Neural crest cell (in vitro differentiated cells): ENCODE results near the gene APP. TPM values are rescaled to one million over a fixed set of nuclear protein-coding genes. Genes with fewer than 3 reads are reported as not detected.

Experiments used
- DNase-seq: peaks from one replicate; pipeline ENCODE4 v3.0.0; 2021; ENCODE audit warnings: low read depth, mixed read lengths, low spot score
- H3K27ac Mint-ChIP-seq: one replicate; pipeline ENCODE4 v1.8.0; 2021; ENCODE audit warnings: mild to moderate bottlenecking, mixed read lengths; ENCODE audit not compliant: unreplicated experiment
- H3K27me3 Mint-ChIP-seq: 2 replicates; pipeline ENCODE4 v1.8.0; 2021; ENCODE audit warnings: low read depth, mild to moderate bottlenecking, mixed read lengths
- H3K36me3 Mint-ChIP-seq: 2 replicates; pipeline ENCODE4 v1.8.0; 2021; ENCODE audit warnings: low read depth, mild to moderate bottlenecking, mixed read lengths
- H3K4me1 Mint-ChIP-seq: 2 replicates; pipeline ENCODE4 v1.8.0; 2021; ENCODE audit warnings: mixed read lengths
- H3K4me3 Mint-ChIP-seq: one replicate; pipeline ENCODE4 v1.8.0; 2021; ENCODE audit warnings: mild to moderate bottlenecking, mixed read lengths
- H3K9me3 Mint-ChIP-seq: 2 replicates; pipeline ENCODE4 v1.8.0; 2021; ENCODE audit warnings: mixed read lengths
- CTCF ChIP-seq: fragments of 200-600 bp; sonication (generic); conservative IDR thresholded peaks from 2 replicates; pipeline ENCODE4 v1.5.0; 2021; ENCODE audit warnings: antibody characterized with exemption, mild to moderate bottlenecking
- total RNA-seq: library from RNA; stranded (reverse); gene quantifications from 2 replicates; pipeline ENCODE4 v1.2.1, GENCODE V29; 2021

APP gene
- total RNA-seq, 1 donor from 2014 or later, result 254 TPM

- H3K9me3 Mint-ChIP-seq, result no peaks in the 10 kb centered on the region
- H3K27me3 Mint-ChIP-seq, result no peaks in the 10 kb centered on the region
- H3K4me3 Mint-ChIP-seq, result no peak overlapping the region
- H3K27ac Mint-ChIP-seq, result no peak overlapping the region
- no peak for TF ChIP-seq CTCF
- H3K4me1 Mint-ChIP-seq, result peaks cover 28% of the 10 kb centered on the region
- no peak for DNase-seq
- peaks cover 12% of the 10 kb centered on the region for H3K36me3 Mint-ChIP-seq
Observed at GRCh38 chr21:25906587-25906986, 264.0 kb downstream of the APP start.

DNA sequence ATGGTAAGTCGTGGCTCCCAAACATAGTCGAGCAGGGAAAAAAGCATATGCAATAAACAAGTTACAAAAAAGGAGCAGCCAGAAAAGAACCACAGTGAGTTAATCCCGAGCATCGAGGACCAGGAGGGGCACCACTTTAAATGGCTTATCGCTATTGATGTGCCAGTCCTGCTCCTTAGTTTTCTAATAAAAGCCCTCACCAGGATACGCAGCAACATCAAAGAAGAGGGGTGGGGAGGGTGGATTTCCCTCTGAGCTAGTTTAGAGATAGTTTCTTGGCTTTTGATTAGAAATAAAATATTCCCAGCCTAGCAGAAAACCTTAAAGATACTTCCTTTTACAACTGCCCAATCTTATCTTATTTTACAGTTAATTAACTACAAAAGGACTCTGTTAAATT is 265.4 kb downstream of the APP start:
- H3K4me1 Mint-ChIP-seq, result peaks cover 28% of the 10 kb centered on the region
- H3K27me3 Mint-ChIP-seq, result no peaks in the 10 kb centered on the region
- no peak overlapping the region for H3K27ac Mint-ChIP-seq
- peaks cover 12% of the 10 kb centered on the region for H3K36me3 Mint-ChIP-seq
- H3K4me3 Mint-ChIP-seq, result no peak overlapping the region
- DNase-seq, result no peak
- no peaks in the 10 kb centered on the region for H3K9me3 Mint-ChIP-seq
- TF ChIP-seq CTCF, result no peak

GRCh38 chr21:25904044-25904695 is 266.4 kb downstream of the APP start:
- H3K27me3 Mint-ChIP-seq, result no peaks in the 10 kb centered on the region
- H3K4me3 Mint-ChIP-seq, result no peak overlapping the region
- H3K9me3 Mint-ChIP-seq, result no peaks in the 10 kb centered on the region

DNA sequence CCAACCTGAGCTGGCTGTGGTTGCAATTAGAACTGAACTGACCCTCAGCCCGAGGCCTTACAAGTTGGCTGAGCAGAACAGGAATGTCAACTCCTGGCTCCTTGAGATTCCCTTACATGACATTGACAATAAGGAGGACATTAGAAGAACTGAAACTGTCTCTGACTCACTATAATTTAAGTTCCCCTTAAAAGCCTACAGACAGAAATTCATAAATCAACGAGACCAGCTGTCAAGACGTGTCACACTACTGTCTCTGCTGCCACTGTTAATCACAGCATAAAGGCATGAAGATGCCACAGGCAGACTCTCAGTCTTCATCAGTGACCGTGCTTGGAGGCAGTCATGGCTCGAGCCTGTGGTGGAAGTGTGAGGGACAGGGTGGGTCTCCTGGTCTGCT is 267.0 kb downstream of the APP start:
- no peak for DNase-seq
- H3K36me3 Mint-ChIP-seq, result peaks cover 22% of the 10 kb centered on the region
- no peak for TF ChIP-seq CTCF
- peak overlapping the region; percentile 35 for H3K27ac Mint-ChIP-seq
- H3K4me1 Mint-ChIP-seq, result peaks cover 27% of the 10 kb centered on the region
- no peaks in the 10 kb centered on the region for H3K9me3 Mint-ChIP-seq
- H3K27me3 Mint-ChIP-seq, result no peaks in the 10 kb centered on the region
- no peak overlapping the region for H3K4me3 Mint-ChIP-seq

More at GRCh38 chr21:25904044-25904695, 266.4 kb downstream of the APP start:
- Mint-ChIP-seq H3K27ac (peak overlapping the region; percentile 35), H3K4me1 (peaks cover 28% of the 10 kb centered on the region), H3K36me3 (peaks cover 17% of the 10 kb centered on the region)
- no peak for DNase-seq
- TF ChIP-seq CTCF, result no peak

- peaks cover 28% of the 10 kb centered on the region for H3K36me3 Mint-ChIP-seq
- DNase-seq, result no peak
- no peak overlapping the region for H3K4me3 Mint-ChIP-seq
- no peak for TF ChIP-seq CTCF
- peaks cover 19% of the 10 kb centered on the region for H3K4me1 Mint-ChIP-seq
- H3K27me3 Mint-ChIP-seq, result no peaks in the 10 kb centered on the region
- peak overlapping the region; percentile 92 for H3K27ac Mint-ChIP-seq
- no peaks in the 10 kb centered on the region for H3K9me3 Mint-ChIP-seq
Observed at GRCh38 chr21:25901330-25901979, 269.1 kb downstream of the APP start.
